GM18507 (cell line): ENCODE results near the gene IFNLR1.

Experiments used
- DNase-seq: peaks from one replicate; pipeline ENCODE4 v3.0.0; 2011; ENCODE audit warnings: low read depth; ENCODE audit not compliant: insufficient read length; ENCODE audit errors: extremely low spot score
- FAIRE-seq: peaks from 2 replicates; lab custom pipeline; 2011; peaks lifted over from hg19 to GRCh38; lab: Jason Lieb, UNC

Gene IFNLR1

DNA sequence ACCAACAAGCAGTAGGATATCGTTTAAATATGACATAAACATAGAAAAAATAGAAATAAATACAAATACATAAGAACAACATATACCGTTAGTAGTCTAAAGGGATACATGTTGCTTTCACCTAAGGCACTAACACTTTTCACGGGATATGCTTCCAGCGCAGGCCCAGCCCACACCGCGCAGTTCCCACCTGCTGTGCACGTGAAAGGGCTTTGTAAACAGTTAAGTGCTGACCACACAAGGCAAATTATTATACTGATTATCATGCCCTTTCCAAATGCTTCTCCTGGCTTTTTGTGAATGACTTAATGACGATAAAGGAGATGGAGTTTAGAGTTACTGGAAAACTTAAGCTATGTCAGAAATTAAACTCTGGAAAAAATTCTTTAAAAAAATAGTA is 32.9 kb downstream of the IFNLR1 start:
- no peak for DNase-seq
- FAIRE-seq: no peak

DNA sequence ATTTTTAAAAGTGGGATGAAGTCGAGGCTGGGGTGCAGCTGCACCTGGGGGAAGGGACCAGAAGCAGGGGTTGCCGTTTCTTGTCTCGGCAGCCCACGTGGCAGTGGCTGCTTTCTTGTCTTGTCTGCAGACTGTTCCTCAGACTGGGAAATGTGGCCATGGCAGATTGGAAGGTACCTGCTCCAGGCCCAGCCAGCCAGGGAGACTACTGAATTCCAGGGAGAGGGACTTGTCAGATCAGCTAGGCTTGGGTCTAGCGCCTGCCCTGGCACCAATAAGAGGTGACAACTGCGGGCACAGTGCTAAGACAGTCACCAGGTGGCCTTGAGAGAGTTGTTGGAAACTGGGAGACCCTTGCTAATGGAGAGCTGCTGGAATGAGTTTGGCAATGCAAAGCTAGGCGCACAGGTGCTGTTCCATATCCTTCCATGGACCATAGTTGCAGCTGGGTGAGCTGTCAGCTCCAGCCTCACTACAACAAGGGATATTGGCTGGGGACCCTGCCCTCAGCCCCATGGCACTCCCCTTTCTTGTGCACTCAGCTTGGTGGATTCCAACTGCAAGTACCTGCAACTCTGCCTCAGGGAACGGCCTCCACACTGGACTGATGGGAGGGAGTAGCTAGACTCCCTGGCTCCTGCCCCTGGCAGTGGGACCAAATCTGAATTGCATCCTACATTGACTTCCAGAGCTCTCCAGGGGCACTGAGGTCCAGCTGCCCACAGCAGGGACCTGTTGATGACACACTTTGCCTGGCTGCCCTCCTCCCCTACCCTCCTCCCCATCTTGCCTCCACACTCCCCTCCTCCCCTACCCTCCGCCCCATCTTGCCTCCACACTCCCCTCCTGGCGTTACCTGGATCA is 34.2 kb downstream of the IFNLR1 start:
- FAIRE-seq (no peak), DNase-seq (no peak)

DNA sequence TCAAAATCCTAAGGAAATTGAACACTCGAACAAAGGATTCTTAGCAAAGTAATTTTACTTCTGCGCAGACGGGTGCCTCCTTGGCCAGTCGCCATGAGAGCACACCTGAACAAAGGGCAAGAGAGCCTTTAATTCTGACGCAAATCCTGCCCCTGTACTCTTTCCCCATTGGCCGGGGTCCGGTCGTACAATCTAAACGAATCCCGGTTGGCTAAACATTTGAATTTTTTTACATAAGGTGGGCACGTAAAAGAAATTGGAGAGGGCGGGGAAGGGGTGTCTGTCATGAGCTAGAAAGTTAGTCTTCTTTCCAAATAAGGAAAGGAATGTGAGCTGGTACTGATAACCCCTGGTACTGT is 35.9 kb downstream of the IFNLR1 start:
- FAIRE-seq: no peak
- no peak for DNase-seq

DNA sequence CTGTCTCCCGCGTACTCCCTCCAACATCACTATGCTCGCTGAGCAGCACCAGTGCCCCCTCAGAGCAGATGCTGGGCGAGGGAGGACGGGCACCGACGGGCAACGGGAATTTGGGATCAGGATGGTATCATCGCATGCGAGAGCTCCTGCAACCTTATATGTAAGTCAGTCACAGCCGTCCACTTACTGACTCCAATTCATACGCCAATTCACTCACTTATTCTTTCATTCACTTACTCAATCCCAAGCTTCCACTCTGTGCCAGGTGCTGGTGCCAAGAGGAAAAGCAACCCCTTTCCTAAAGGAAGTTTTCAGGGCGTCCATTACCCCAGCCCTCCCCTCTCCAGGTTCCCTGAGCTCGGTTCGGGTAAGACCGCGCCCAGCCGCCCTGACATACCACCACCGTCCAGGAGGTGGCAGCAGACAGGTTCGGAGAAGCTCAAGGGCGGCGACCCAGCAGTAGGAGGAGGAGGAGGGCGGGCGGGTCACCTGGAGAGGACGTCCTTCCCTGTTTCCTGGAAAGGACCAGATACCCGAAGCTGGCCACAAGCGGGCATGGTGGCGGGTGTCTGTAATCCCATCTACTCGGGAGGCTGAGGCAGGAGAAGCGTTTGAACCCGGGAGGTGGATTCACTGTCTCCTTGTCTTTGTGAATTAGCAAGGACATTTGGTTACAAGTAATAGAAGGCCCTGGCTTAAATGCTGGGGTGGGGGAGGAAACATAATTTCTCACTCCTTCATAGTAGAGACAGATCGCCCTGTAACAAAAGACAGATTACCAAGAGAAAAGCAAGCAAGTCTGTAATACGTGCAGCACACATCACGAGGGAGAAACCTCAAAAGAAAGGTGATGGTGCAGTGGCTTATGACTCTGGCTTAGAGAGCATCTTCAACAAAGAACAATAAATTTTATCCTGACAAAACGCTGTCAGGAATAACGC is 36.6 kb downstream of the IFNLR1 start:
- peak; percentile 65 for DNase-seq
- FAIRE-seq: peak; percentile 91

DNA sequence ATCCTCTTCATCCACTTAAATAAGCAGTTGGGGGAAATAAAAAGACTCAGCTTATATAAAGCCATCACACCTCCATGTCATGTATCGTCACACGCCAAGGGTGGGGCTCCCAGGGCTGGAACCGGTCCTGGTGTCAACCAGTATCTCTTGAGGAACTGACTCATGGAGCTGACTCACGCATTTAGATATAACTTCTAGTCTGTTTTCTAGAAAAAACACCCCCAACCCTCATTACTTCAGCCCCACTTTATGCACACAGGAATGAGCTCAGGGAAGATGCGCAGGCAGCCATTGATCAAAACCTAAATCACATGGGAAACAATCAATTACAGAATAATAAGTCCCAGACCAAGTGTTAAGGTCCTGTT is 37.2 kb downstream of the IFNLR1 start:
- FAIRE-seq (no peak), DNase-seq (no peak)

DNA sequence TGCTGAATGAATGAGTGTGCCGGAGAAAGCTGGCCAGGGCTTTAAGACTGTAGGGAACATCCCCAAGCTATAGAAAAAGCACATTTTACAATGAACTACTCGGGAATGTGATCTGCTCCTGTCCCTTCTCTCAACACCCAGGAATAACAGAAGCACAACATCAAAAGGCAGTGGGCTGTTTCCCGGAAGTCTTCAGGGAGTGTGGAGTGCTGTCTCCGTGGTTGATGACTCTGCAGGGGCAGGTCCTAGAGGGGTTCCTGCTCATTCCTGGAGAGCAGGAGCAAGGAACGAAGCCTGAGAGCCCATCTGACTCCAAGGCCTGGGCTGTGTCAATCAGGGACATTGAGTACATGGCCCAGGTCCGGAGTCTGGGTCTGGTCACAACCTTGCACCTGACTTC is 39.3 kb downstream of the IFNLR1 start:
- no peak for DNase-seq
- no peak for FAIRE-seq

DNA sequence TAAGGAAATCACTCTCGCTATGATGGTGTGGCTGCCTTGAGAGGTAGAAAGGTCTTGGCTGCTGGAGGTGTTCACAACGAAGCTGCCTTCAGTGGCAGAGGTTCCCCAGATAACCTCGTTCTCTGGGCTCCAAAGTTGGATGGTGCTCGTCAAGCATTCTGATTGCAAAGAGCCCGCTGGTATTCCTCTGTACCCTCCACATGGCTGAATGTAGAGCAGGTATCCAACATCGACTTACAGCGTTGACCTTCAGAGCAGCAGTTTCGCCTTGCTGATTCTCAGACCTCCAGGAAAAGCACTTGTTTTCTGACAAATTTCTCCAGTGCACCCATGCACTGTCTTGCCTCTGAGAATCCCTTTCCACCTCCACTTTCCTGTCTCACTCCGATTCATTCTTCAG is 39.9 kb downstream of the IFNLR1 start:
- FAIRE-seq (no peak), DNase-seq (no peak)

DNA sequence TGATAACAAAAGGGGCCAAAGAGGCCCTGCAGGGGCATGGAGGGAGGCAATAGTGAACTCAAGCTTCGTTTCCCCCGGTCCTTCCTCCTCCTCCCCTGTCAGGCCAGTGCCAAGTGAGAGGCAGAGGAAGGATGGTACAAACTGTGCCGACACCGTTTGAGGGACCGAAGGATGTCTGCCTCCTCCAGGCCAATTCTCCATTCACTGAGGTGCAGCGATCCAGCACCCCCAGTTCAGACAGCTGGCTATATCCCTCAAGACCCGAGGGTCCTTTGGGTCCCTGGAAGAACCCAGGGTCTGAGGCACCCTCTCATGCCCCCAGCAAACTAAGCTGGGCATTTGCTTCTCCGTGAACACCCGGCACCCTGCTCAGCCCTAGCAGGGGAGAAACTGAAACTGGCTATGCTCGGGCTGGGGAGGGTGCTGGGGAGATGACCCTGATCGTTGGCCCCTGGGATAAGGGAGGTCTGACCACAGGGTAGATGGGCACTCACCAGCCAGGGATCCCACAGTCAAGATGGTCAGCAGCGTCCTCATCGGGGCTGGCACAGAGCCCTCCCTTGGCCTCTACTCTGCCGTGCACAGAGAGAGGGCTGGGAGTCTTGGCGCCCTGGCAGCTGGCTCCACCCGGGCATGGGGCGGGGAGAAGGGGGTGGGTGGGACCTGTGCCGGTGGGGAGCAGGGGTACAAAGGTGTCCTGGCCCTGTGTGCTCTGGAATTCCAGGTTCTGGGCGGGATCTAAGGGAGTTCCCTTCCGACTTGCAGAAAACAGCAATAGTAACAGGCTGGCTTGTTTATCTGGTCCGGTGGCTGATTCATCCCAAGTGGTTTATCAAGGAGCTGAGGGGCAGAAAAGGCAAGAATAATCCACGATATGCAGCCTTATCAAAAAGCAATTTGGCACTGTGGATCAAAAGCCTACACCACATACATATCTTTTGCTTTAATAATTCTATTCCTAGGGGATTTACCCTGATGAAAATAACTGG is 44.2 kb downstream of the IFNLR1 start, which contains the start of gene IL22RA1:
Gene IL22RA1 (minus strand): TSS at position 595 of the 989 bp plus-strand sequence. CDS start 58 bp downstream, at position 537.
- DNase-seq (no peak), FAIRE-seq (no peak)

DNA sequence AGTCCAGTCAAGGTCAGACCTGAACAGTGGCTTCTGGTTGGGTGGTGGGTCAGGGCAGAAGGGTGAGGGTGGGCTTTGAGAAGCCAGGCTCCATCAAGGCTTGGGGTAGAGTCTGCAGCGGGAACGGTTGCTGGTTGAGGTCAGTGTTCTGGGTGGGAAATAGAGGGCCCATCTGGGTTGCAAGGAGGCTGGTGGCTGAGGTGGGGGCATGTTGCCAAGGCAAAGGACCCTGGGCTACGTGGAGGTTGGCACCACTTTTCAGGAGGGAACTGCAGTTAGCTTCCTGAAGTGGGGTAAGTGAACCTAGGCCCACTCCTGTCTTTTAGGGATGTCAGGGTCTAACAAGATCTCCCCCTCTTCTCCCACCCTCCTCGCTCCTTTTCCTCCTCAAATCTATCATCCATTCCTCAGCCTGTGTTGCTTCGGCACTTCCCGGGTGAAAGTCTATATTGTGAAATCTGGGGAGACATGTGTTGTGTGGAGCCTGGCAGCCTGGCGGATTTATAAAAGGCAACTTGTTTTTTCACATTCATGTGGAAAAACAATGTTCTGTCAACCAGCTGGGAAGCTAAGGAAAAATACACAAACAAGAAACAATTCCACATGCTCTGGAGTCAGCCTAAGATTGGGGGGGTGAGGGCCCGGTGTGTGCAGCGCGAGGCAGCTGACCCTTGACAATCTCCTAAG is 45.6 kb downstream of the IFNLR1 start:
- FAIRE-seq: no peak
- no peak for DNase-seq

DNA sequence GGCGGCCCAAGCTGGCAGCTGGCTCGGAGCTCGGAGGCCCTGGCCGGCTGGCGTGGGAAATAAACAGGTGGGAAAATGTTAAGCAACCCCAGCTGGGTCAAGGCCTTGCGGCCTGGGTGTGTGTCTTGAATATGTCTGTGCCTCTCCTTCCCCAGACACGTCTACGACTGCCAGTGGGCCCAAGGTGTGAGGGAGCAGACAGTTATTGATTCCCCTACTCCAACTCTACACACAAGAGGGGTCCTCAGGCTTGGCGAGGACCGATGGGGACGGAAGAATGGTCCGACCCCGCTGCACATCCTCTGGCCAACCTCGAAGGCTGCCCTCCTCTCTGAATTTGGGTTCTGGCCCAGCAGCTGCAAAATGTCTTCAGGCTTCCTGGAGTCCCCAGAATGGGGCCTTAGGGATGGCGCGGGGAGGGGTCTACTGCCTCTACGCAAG is 46.3 kb downstream of the IFNLR1 start:
- no peak for FAIRE-seq
- no peak for DNase-seq

DNA sequence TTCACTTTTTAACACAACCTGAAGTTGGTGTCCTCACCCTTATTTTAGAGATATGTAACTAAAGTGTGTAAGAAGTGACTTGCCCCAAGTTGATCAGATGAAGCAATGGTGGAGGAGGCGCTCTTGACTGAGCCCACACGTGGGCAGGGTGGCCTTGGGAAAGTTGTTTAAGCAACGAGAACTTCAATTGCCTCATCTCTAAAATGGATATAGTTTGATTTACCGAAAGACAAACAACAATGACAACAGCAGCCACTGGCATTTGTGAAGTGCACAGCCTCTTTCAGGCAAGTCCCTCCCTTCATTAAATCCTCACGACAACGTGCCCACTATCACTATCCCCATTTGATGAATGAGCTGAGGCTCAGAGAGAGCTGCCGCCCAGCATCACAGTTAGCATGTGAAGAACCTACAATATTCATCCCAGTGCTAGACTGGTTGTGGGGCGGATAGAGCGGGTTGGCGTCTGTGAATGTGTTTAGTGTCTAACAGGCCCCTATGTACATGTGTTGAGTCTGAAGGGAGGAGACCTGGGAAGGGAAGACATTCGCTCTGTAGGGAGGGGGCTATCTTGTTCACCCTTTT is 47.2 kb downstream of the IFNLR1 start:
- no peak for FAIRE-seq
- no peak for DNase-seq

DNA sequence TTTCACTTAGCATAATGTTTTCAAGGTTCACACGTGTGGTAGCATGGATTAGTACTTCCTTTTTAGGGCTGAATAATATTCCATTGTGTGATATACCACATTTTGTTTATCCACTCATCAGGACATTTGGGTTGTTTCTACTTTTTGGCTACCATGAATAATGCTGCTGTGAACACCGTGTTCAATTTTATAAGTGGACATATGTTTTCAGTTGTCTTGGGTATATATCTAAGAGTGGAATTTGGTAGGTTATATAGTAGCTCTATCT is 47.9 kb downstream of the IFNLR1 start:
- FAIRE-seq: no peak
- no peak for DNase-seq

DNA sequence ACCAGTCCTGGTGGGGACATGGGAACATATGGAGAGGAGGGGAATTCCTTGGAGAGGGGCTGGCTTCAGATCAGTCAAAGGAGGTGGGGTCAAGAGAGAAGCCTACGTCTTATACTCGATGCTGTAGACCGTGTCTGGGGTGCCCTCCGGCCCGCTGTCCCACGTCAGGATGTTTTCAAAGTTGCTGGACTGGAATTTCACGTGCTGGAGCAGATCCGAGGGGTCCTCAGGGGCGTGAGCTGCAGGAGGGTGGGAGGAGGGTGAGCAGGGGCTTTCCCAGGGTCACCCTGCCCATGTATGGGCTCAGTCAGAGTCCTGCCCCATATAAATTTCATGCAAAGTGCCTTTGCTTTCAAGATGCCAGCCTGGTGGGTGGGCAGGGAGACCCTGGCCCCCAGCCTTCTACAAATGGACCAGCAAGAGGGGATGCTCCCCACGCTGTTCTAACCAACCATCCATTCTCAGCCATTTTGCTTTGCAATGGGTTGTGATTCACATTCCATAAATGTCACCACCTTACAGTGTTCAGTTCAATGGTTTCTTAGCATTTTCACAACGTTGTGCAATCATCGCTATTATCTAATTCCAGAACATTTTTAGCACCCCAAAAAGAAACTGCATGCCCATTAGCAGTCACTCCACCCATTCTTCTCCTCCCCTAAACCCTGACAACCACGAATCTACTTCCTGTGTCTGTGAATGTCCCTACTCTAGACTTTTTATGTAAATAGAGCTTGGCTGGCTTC is 48.4 kb downstream of the IFNLR1 start:
- FAIRE-seq: no peak
- DNase-seq: no peak

DNA sequence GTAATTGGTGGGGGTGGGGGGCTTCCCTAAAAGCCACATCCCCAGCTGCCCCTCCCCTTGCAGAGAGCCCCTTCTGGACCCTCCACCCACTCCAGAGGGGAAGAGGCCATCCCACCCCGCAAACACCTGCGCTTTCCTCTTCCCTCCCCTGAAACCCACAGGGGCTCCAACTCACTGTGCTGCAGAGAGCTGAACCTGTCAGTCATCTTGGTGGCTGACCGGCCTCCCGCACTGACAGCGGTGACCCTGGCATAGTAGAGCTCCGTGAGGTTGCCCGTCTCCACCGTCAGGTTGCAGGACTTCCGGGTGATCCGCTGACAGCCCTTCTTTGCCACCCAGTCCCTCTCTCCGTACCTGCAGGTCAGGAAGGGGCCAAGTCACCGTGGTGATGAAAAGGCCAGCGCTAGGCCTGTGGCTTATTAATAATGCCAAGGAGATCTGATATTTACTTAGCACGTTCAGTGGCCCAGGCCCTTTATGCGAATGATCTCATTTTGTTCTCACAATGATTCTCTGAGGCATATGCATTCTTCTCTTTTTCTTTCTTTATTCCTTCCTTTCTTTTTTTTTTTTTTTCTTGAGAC is 50.0 kb downstream of the IFNLR1 start:
- no peak for DNase-seq
- FAIRE-seq: no peak

DNA sequence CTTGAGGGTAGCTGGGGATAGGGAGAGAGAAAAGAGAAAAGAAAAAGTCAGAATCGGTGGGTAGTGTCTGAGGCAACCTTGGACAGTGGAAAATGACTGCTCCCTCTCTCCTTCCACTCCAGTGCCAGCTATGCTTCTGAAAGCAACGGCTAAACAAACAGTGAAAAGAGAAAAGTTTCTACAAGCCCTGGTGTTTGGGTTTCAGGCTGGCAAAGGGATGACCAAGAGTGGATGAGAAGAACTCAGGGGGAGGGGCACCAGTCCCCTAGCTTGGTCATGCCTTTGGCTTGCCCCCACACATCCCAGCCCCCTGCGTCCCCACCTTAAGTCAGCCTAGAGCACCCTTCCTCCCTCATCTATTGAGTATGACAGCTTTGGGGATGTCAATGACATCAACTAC is 52.7 kb downstream of the IFNLR1 start:
- DNase-seq: no peak
- FAIRE-seq: no peak

DNA sequence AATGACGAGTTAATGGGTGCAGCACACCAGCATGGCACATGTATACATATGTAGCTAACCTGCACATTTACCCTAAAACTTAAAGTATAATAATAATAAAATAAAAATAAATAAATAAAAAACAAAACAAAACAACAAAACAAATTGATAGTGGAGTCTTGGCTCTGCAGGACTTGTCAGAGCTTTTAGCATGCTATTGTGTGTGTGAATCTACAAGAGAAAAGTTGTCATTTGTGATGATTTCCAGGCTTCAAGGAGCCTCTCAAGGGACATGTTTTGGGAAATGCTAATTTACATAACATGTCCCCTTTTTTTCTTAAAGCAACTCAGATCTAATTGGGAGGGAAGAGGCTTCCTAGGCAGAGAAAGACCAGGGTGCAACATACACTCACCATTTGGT is 53.3 kb downstream of the IFNLR1 start:
- DNase-seq (no peak), FAIRE-seq (no peak)

DNA sequence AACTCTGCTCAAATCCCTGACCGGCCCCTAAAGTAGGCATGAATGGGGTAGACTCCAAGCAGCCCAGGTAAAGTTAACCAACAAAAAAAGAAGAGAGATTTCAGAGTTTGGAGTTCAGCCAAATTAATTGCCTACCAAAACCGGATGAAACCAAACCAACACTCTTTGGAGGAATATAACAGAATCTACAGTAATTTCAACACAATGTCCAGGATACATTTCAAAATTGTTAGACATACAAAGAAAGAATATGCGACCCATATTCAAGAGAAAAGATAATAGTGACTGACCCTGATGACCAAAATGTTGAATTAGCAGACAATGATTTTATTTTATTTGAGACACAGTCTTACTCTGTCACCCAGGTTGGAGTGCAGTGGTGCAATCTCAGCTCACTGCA is 56.7 kb downstream of the IFNLR1 start:
- no peak for FAIRE-seq
- DNase-seq: no peak
